NCI-H774 (cell line): ENCODE results near the gene ZNF609.
A peak's percentile ranks its signal among the peaks of the same experiment; 100 is the strongest.

Source experiments
- DNase-seq: peaks from one replicate; lab custom pipeline; 2025; lab: John Stamatoyannopoulos, UW

ZNF609 gene

GRCh38 chr15:64697911-64698369 lies 237.6 kb downstream of the ZNF609 start:
- DNase-seq = no peak

GRCh38 chr15:64698823-64699222 lies 238.4 kb downstream of the ZNF609 start:
- no peak for DNase-seq

GRCh38 chr15:64699751-64700388 lies 239.5 kb downstream of the ZNF609 start:
- DNase-seq = no peak

- DNase-seq = no peak
Measured at GRCh38 chr15:64701051-64701450, 240.7 kb downstream of the ZNF609 start.

- no peak for DNase-seq
Measured at GRCh38 chr15:64701482-64702184, 241.3 kb downstream of the ZNF609 start.

- peak; percentile 92 for DNase-seq
Measured at GRCh38 chr15:64702816-64703631, 242.6 kb downstream of the ZNF609 start.

GRCh38 chr15:64703632-64703959 lies 243.2 kb downstream of the ZNF609 start:
- DNase-seq = no peak

GRCh38 chr15:64705006-64705405 lies 244.6 kb downstream of the ZNF609 start:
- DNase-seq = no peak

- no peak for DNase-seq
Measured at GRCh38 chr15:64706011-64706911, 245.9 kb downstream of the ZNF609 start.

- no peak for DNase-seq
Measured at GRCh38 chr15:64710676-64711428, 250.5 kb downstream of the ZNF609 start.

- DNase-seq = no peak
Measured at GRCh38 chr15:64712353-64712752, 252.0 kb downstream of the ZNF609 start.

- no peak for DNase-seq
Measured at GRCh38 chr15:64713592-64713991, 253.2 kb downstream of the ZNF609 start.

GRCh38 chr15:64716452-64716851 lies 256.1 kb downstream of the ZNF609 start:
- DNase-seq = no peak

GRCh38 chr15:64717130-64717529 lies 256.8 kb downstream of the ZNF609 start:
- DNase-seq = no peak

GRCh38 chr15:64717735-64718495 lies 257.5 kb downstream of the ZNF609 start:
- DNase-seq = no peak

- DNase-seq = no peak
Measured at GRCh38 chr15:64720188-64720587, 259.8 kb downstream of the ZNF609 start.

GRCh38 chr15:64730151-64730550 lies 269.8 kb downstream of the ZNF609 start:
- DNase-seq = no peak

- DNase-seq = peak; percentile 70
Measured at GRCh38 chr15:64731012-64731804, 270.8 kb downstream of the ZNF609 start.

- DNase-seq = no peak
Measured at GRCh38 chr15:64731805-64732151, 271.4 kb downstream of the ZNF609 start.
